H1 (cell line): Measurements from ENCODE around the gene NPSR1. TPM values are rescaled to one million over a fixed set of nuclear protein-coding genes. Genes with fewer than 3 reads are reported as not detected.
"Not testable (repeated sequence)": the region's sequence is repeated elsewhere in the genome, so short reads cannot be mapped to it uniquely, and the experiment has no call there.

Experiments used
- CTCF ChIA-PET: fragments of 300-600 bp; sonication (Branson Sonifier 250); formaldehyde crosslinking; loops from one replicate; lab custom pipeline; 2021; ENCODE audit not compliant: partially characterized antibody; lab: Charles Lee
- POLR2A ChIA-PET: fragments of 300-600 bp; sonication (Branson Sonifier 250); formaldehyde crosslinking; loops from one replicate; lab custom pipeline; 2021; ENCODE audit warnings: inconsistent platforms; ENCODE audit not compliant: partially characterized antibody; lab: Charles Lee
- DNase-seq, 2 experiments: peaks; one replicate each; pipeline versions ENCODE4 v3.0.0 to v3.0.0-alpha.2; 2010 to 2022; ENCODE audit warnings: low spot score in 2 of 2, low read depth in 1 of 2, mixed read lengths in 1 of 2
- FAIRE-seq: peaks from 2 replicates; lab custom pipeline; 2011; peaks lifted over from hg19 to GRCh38; lab: Jason Lieb, UNC
- H2AFZ ChIP-seq: 2 replicates; pipeline ENCODE4 v1.8.1; 2012; ENCODE audit warnings: low read length, inconsistent platforms
- H2AK5ac ChIP-seq: 2 replicates; pipeline ENCODE4 v1.6.1; 2013; ENCODE audit warnings: low read depth, low read length
- H2BK120ac ChIP-seq: replicated peaks from 2 replicates; pipeline ENCODE3; 2013; ENCODE audit warnings: low read depth, low read length, inconsistent platforms
- H2BK12ac ChIP-seq: 2 replicates; pipeline ENCODE4 v1.6.1; 2013; ENCODE audit warnings: low read depth, low read length
- H2BK15ac ChIP-seq: 2 replicates; pipeline ENCODE4 v1.6.1; 2013; ENCODE audit warnings: low read length
- H2BK20ac ChIP-seq: 2 replicates; pipeline ENCODE4 v1.6.1; 2013; ENCODE audit warnings: low read length
- H2BK5ac ChIP-seq: 2 replicates; pipeline ENCODE4 v1.6.1; 2013; ENCODE audit warnings: low read depth, low read length
- H3K14ac ChIP-seq: 2 replicates; pipeline ENCODE4 v1.6.1; 2013; ENCODE audit warnings: inconsistent platforms; ENCODE audit not compliant: insufficient read length
- H3K18ac ChIP-seq: 2 replicates; pipeline ENCODE4 v1.6.1; 2013; ENCODE audit warnings: low read length; ENCODE audit errors: extremely low read depth
- H3K23ac ChIP-seq: 2 replicates; pipeline ENCODE4 v1.6.1; 2013; ENCODE audit warnings: inconsistent platforms; ENCODE audit not compliant: insufficient read length
- H3K23me2 ChIP-seq: 2 replicates; pipeline ENCODE4 v1.6.1; 2013; ENCODE audit warnings: low read depth, low read length
- H3K27ac ChIP-seq: 2 replicates; pipeline ENCODE4 v1.6.1; 2011; ENCODE audit warnings: low read depth, low read length, inconsistent platforms
- H3K27me3 ChIP-seq, 4 experiments: replicated peaks in 1 of 4; 1 replicate in 1 of 4; 2 replicates in 3 of 4; pipeline versions ENCODE4 v1.6.1 to v1.8.1; 2011 to 2013; ENCODE audit warnings: low read length in 3 of 4, mild to moderate bottlenecking in 3 of 4, inconsistent platforms in 2 of 4, mixed read lengths in 2 of 4, moderate library complexity in 1 of 4; ENCODE audit not compliant: control insufficient read depth in 3 of 4, insufficient read depth in 3 of 4; ENCODE audit errors: extremely low read depth in 1 of 4
- H3K36me3 ChIP-seq, 4 experiments: 2 replicates each; pipeline versions ENCODE4 v1.6.1 to v1.8.1; 2011 to 2013; ENCODE audit warnings: mild to moderate bottlenecking in 4 of 4, low read length in 3 of 4, moderate library complexity in 2 of 4, control low read depth in 1 of 4, inconsistent platforms in 1 of 4; ENCODE audit not compliant: insufficient read depth in 4 of 4, control insufficient read depth in 2 of 4
- H3K4ac ChIP-seq: replicated peaks from 2 replicates; pipeline ENCODE3; 2013; ENCODE audit warnings: low read length, low read depth, mixed read lengths, inconsistent platforms; ENCODE audit not compliant: insufficient read length
- H3K4me1 ChIP-seq, 4 experiments: replicated peaks in 1 of 4; 1 replicate in 1 of 4; 2 replicates in 3 of 4; pipeline versions ENCODE4 v1.6.1 to v1.8.1; 2011 to 2013; ENCODE audit warnings: low read length in 3 of 4, inconsistent platforms in 2 of 4, mixed read lengths in 1 of 4; ENCODE audit not compliant: insufficient read depth in 4 of 4, control insufficient read depth in 3 of 4
- H3K4me2 ChIP-seq, 2 experiments: 2 replicates each; pipeline versions ENCODE4 v1.6.1 to v1.8.1; 2011 to 2013; ENCODE audit warnings: low read depth in 2 of 2, low read length in 2 of 2, control low read depth in 1 of 2, inconsistent platforms in 1 of 2, mild to moderate bottlenecking in 1 of 2; ENCODE audit not compliant: insufficient read depth in 1 of 2
- H3K4me3 ChIP-seq, 4 experiments: fragments of 200-600, 300-600 bp in 1 of 4; sonication (generic), shearing (Covaris generic), sonication (Bioruptor Twin) in 1 of 4; 2 replicates each; pipeline versions ENCODE4 v1.5.1 to v1.8.1; 2011 to 2016; ENCODE audit warnings: low read length in 4 of 4, low read depth in 3 of 4, control low read depth in 2 of 4, inconsistent platforms in 2 of 4, mild to moderate bottlenecking in 2 of 4, mixed read lengths in 1 of 4, moderate library complexity in 1 of 4; ENCODE audit not compliant: insufficient read depth in 2 of 4; ENCODE audit errors: extremely low read depth in 1 of 4
- H3K56ac ChIP-seq: replicated peaks from 2 replicates; pipeline ENCODE3; 2013; ENCODE audit warnings: low read depth, mild to moderate bottlenecking, mixed read lengths, low read length, inconsistent platforms; ENCODE audit not compliant: insufficient read length
- H3K79me1 ChIP-seq: 2 replicates; pipeline ENCODE4 v1.6.1; 2013; ENCODE audit warnings: low read depth, low read length, control low read depth
- H3K79me2 ChIP-seq, 2 experiments: 2 replicates each; pipeline versions ENCODE4 v1.6.1 to v1.8.1; 2012 to 2013; ENCODE audit warnings: low read length in 2 of 2, mild to moderate bottlenecking in 2 of 2, inconsistent platforms in 1 of 2; ENCODE audit not compliant: insufficient read depth in 2 of 2, control insufficient read depth in 1 of 2
- H3K9ac ChIP-seq, 4 experiments: replicated peaks in 1 of 4; 1 replicate in 1 of 4; 2 replicates in 3 of 4; pipeline versions ENCODE4 v1.6.1 to v1.8.1; 2011 to 2013; ENCODE audit warnings: low read depth in 3 of 4, low read length in 3 of 4, control low read depth in 2 of 4, mild to moderate bottlenecking in 2 of 4, moderate library complexity in 2 of 4, inconsistent platforms in 1 of 4; ENCODE audit errors: extremely low read depth in 1 of 4
- H3K9me3 ChIP-seq, 2 experiments: 2 replicates each; pipeline versions ENCODE4 v1.6.1 to v1.8.1; 2012 to 2013; ENCODE audit warnings: mild to moderate bottlenecking in 2 of 2, moderate library complexity in 2 of 2, control low read depth in 1 of 2, inconsistent platforms in 1 of 2, low read depth in 1 of 2, low read length in 1 of 2, mixed read lengths in 1 of 2; ENCODE audit not compliant: insufficient read depth in 2 of 2
- H4K20me1 ChIP-seq, 2 experiments: replicated peaks in 1 of 2; 2 replicates each; pipeline versions ENCODE3 to v1.8.1; 2011 to 2013; ENCODE audit warnings: inconsistent platforms in 2 of 2, low read length in 2 of 2, mild to moderate bottlenecking in 1 of 2; ENCODE audit not compliant: insufficient read depth in 2 of 2, control insufficient read depth in 1 of 2
- H4K5ac ChIP-seq: 2 replicates; pipeline ENCODE4 v1.6.1; 2013; ENCODE audit warnings: low read length, low read depth, mixed read lengths, inconsistent platforms; ENCODE audit not compliant: insufficient read length
- H4K8ac ChIP-seq: 2 replicates; pipeline ENCODE4 v1.8.0; 2013; ENCODE audit warnings: mild to moderate bottlenecking, moderate library complexity, low read length, inconsistent platforms; ENCODE audit not compliant: insufficient read depth; ENCODE audit errors: extremely low read depth
- H4K91ac ChIP-seq: replicated peaks from 2 replicates; pipeline ENCODE3; 2013; ENCODE audit warnings: low read length, mixed read lengths, inconsistent platforms; ENCODE audit not compliant: insufficient read length
- WGBS, 2 experiments: shearing (Covaris generic) in 1 of 2; methylation state at CpG; one replicate each; pipeline versions ENCODE4 v1.1.6 to v1.1.7; 2013 to 2015; ENCODE audit warnings: low lambda C conversion rate in 2 of 2, mixed read lengths in 2 of 2, inconsistent platforms in 1 of 2, low coverage in 1 of 2, missing lambda C conversion rate in 1 of 2; ENCODE audit not compliant: insufficient replicate concordance in 2 of 2, insufficient coverage in 1 of 2, insufficient read length in 1 of 2; ENCODE audit errors: extremely low coverage in 1 of 2, missing lambda C conversion rate in 1 of 2; 5-methylcytosine and 5-hydroxymethylcytosine counted together
- polyA plus RNA-seq, 7 experiments: library from polyadenylated mRNA; depleted of rRNA in 3 of 7; stranded (reverse) in 5 of 7; unstranded in 2 of 7; fragments of >200 nt in 5 of 7; fragments of 200-250 nt in 2 of 7; gene quantifications; 1 replicate in 5 of 7; 2 replicates in 1 of 7; 4 replicates in 1 of 7; pipeline versions ENCODE4 v1.2.1 to v1.2.3, GENCODE V29; 2011 to 2013; ENCODE audit warnings: missing spikeins in 2 of 7, mixed read lengths in 2 of 7
- total RNA-seq: library from RNA; stranded (reverse); fragmentation: NEBNext Ultra II Directional; extraction: Animal tissue kit (Norgen Biotek cat#: 25700); gene quantifications from 2 replicates; pipeline ENCODE4 v1.2.1, GENCODE V29; 2021

NPSR1 gene
- total and polyA plus RNA-seq, 2 of the 8 experiments (the other 6 are each of a cell fraction or from before 2014, with no cell fraction given), result not detected

- FAIRE-seq, POLR2A ChIA-PET: not testable (repeated sequence)
These were observed 210.6 kb downstream of the NPSR1 start for GRCh38 chr7:34868602-34869001.

More at GRCh38 chr7:34868602-34869001, 210.6 kb downstream of the NPSR1 start:
- H3K4me3 ChIP-seq, H4K5ac ChIP-seq, H2BK20ac ChIP-seq, H3K56ac ChIP-seq, H3K27ac ChIP-seq, H3K4me1 ChIP-seq, H2AK5ac ChIP-seq, H2BK5ac ChIP-seq, H2BK12ac ChIP-seq, H3K23me2 ChIP-seq, H3K23ac ChIP-seq, H3K79me1 ChIP-seq, H3K18ac ChIP-seq, H2BK120ac ChIP-seq, H3K36me3 ChIP-seq, H4K8ac ChIP-seq, H3K79me2 ChIP-seq, H3K9ac ChIP-seq, CTCF ChIA-PET, H2AFZ ChIP-seq, H3K14ac ChIP-seq, H3K4me2 ChIP-seq, H2BK15ac ChIP-seq, H4K20me1 ChIP-seq, H3K27me3 ChIP-seq, DNase-seq, H3K4ac ChIP-seq, H4K91ac ChIP-seq, H3K9me3 ChIP-seq: not testable (repeated sequence)
- 85% methylated on average over 5 of the region's 5 CpGs; no CpG with 5 or more reads in 1 of the 2 experiments for WGBS, 2 experiments
